Loucy (cell line): ENCODE measurements around the gene TNFSF9.
A peak's percentile ranks its signal among the peaks of the same experiment; 100 is the strongest.

Source experiments
- H2AFZ ChIP-seq: fragments of 200-600 bp; sonication (generic); 2 replicates; pipeline ENCODE4 v1.6.0; 2016; ENCODE audit warnings: antibody characterized with exemption, mild to moderate bottlenecking, low read length, moderate library complexity
- H3F3A ChIP-seq: fragments of 200-600 bp; 2 replicates; pipeline ENCODE4 v1.6.0; 2016; ENCODE audit warnings: antibody characterized with exemption, low read depth, mild to moderate bottlenecking
- H3K27me3 ChIP-seq: fragments of 200-600 bp; sonication (generic); 2 replicates; pipeline ENCODE4 v1.6.1; 2014; ENCODE audit warnings: low read length, mild to moderate bottlenecking; ENCODE audit not compliant: insufficient read depth, poor library complexity, severe bottlenecking
- H3K36me3 ChIP-seq: fragments of 200-600 bp; sonication (generic); 2 replicates; pipeline ENCODE4 v1.6.1; 2016; ENCODE audit warnings: low read length; ENCODE audit not compliant: insufficient read depth
- H3K4me1 ChIP-seq: fragments of 200-600 bp; sonication (generic); 2 replicates; pipeline ENCODE4 v1.5.1; 2014; ENCODE audit warnings: low read length, mild to moderate bottlenecking; ENCODE audit not compliant: insufficient read depth, poor library complexity, severe bottlenecking
- H3K4me2 ChIP-seq: fragments of 200-600 bp; sonication (generic); 2 replicates; pipeline ENCODE4 v1.6.0; 2014; ENCODE audit warnings: antibody characterized with exemption, low read length, low read depth, mild to moderate bottlenecking; ENCODE audit not compliant: poor library complexity, severe bottlenecking
- H3K4me3 ChIP-seq: fragments of 200-600 bp; sonication (generic); 2 replicates; pipeline ENCODE4 v1.5.1; 2014; ENCODE audit warnings: low read length, mild to moderate bottlenecking, mixed read lengths; ENCODE audit not compliant: poor library complexity, severe bottlenecking
- H3K79me2 ChIP-seq: fragments of 200-600 bp; sonication (generic); 2 replicates; pipeline ENCODE4 v1.6.1; 2014; ENCODE audit warnings: low read length; ENCODE audit not compliant: insufficient read depth
- H3K9ac ChIP-seq: fragments of 200-600 bp; sonication (generic); 2 replicates; pipeline ENCODE4 v1.6.0; 2014; ENCODE audit warnings: mild to moderate bottlenecking, low read depth, low read length, moderate library complexity; ENCODE audit not compliant: poor library complexity, severe bottlenecking
- H3K9me2 ChIP-seq: fragments of 200-600 bp; sonication (generic); replicated peaks from 2 replicates; pipeline ENCODE4 v1.6.1; 2016; ENCODE audit warnings: low read depth, low read length, mixed read lengths
- H3K9me3 ChIP-seq: fragments of 200-600 bp; sonication (generic); 2 replicates; pipeline ENCODE4 v1.6.1; 2014; ENCODE audit warnings: mild to moderate bottlenecking, antibody characterized with exemption, low read length, low read depth; ENCODE audit not compliant: insufficient read depth
- H4K20me1 ChIP-seq: fragments of 200-600 bp; sonication (generic); 2 replicates; pipeline ENCODE4 v1.6.0; 2014; ENCODE audit warnings: antibody characterized with exemption, low read length, mild to moderate bottlenecking; ENCODE audit not compliant: insufficient read depth, poor library complexity, severe bottlenecking
- CTCF ChIP-seq: fragments of 200-600 bp; sonication (generic); conservative IDR thresholded peaks from 2 replicates; pipeline ENCODE4 v1.5.1; 2014; ENCODE audit warnings: mild to moderate bottlenecking, antibody characterized with exemption, low read length
- EZH2phosphoT487 ChIP-seq: fragments of 200-600 bp; IDR thresholded peaks from 2 replicates; pipeline ENCODE4 v1.6.1; 2018; ENCODE audit warnings: antibody characterized with exemption, mild to moderate bottlenecking, moderate library complexity, borderline replicate concordance

Gene TNFSF9

GRCh38 chr19:6529937-6530385 lies 865 bp upstream of the TNFSF9 start:
- Histone ChIP-seq H3K79me2 (no peaks in the 10 kb centered on the region), H3K4me1 (peaks cover 6% of the 10 kb centered on the region), H3K9ac (no peak overlapping the region), H3K36me3 (no peaks in the 10 kb centered on the region), H2AFZ (no peak overlapping the region), H3F3A (no peaks in the 10 kb centered on the region), H3K9me3 (no peaks in the 10 kb centered on the region), H4K20me1 (no peaks in the 10 kb centered on the region), H3K27me3 (peaks cover 28% of the 10 kb centered on the region), H3K4me3 (no peak overlapping the region), H3K4me2 (no peak overlapping the region), H3K9me2 (no peaks in the 10 kb centered on the region)
- TF ChIP-seq CTCF (no peak), EZH2phosphoT487 (no peak)

- Histone ChIP-seq H3K4me2 (peak overlapping the region; percentile 77), H3K4me1 (peaks cover 11% of the 10 kb centered on the region), H3K4me3 (peak overlapping the region; percentile 67), H3K36me3 (no peaks in the 10 kb centered on the region), H3K9me2 (no peaks in the 10 kb centered on the region), H3K9ac (peak overlapping the region; percentile 45), H3F3A (peaks cover 1% of the 10 kb centered on the region), H3K79me2 (no peaks in the 10 kb centered on the region), H3K27me3 (peaks cover 28% of the 10 kb centered on the region), H4K20me1 (no peaks in the 10 kb centered on the region), H2AFZ (peak overlapping the region; percentile 79), H3K9me3 (no peaks in the 10 kb centered on the region)
- TF ChIP-seq CTCF (no peak), EZH2phosphoT487 (no peak)
These were observed 533 bp downstream of the TNFSF9 start for GRCh38 chr19:6531163-6531955.

- H3K36me3 ChIP-seq, result no peaks in the 10 kb centered on the region
- H3K79me2 ChIP-seq, result no peaks in the 10 kb centered on the region
- peaks cover 3% of the 10 kb centered on the region for H3F3A ChIP-seq
- no peaks in the 10 kb centered on the region for H3K9me2 ChIP-seq
- H3K4me3 ChIP-seq, result no peak overlapping the region
- H3K27me3 ChIP-seq, result peaks cover 28% of the 10 kb centered on the region
- no peak overlapping the region for H3K4me2 ChIP-seq
- TF ChIP-seq EZH2phosphoT487 (no peak), CTCF (no peak)
- H3K4me1 ChIP-seq, result peaks cover 17% of the 10 kb centered on the region
- H4K20me1 ChIP-seq, result no peaks in the 10 kb centered on the region
- no peak overlapping the region for H2AFZ ChIP-seq
- no peaks in the 10 kb centered on the region for H3K9me3 ChIP-seq
- H3K9ac ChIP-seq, result no peak overlapping the region
These were observed 1.1 kb downstream of the TNFSF9 start for GRCh38 chr19:6531956-6532243.
